GM18505 (cell line): Measurements from ENCODE around the gene MEI4.
"Not testable (repeated sequence)": the region's sequence is repeated elsewhere in the genome, so short reads cannot be mapped to it uniquely, and the experiment has no call there.

ENCODE experiments used
- ATAC-seq: cut with Tn5 transposase; IDR thresholded peaks from one replicate; pipeline ENCODE4 v1.9.1; 2021; ENCODE audit not compliant: unreplicated experiment
- POLR2A ChIP-seq: IDR thresholded peaks from 4 replicates; pipeline ENCODE4 v1.6.1; 2011; ENCODE audit warnings: borderline replicate concordance; ENCODE audit not compliant: insufficient read depth, insufficient read length; ENCODE audit errors: extremely low read depth

MEI4 gene

DNA sequence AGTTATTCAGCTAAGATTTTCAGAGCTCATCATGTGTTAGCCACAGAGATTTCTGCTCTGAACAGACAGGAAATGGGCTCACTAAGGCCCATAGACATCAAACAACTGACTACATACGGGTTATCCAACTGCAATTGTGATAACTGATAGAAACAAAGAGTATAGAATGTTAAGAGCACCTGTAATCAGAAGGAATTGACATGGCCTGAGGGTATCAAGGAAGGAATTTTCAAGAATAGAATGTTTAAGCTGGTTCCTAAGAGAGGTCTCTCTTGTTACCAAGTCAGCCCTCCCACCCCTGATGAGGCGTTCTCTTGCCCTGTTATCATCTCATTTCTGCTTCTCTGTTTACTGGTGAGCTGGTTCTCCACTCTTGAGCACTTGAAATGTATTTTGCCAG is at the start of gene MEI4:
Gene MEI4, plus strand, starts transcription at position 301 of the 400 bp plus-strand sequence. CDS start 37,633 bp downstream, outside the sequence.
- TF ChIP-seq POLR2A, result no peak
- no peak for ATAC-seq

GRCh38 chr6:77604476-77604875 is 48.4 kb upstream of the MEI4 start:
- TF ChIP-seq POLR2A, result no peak
- ATAC-seq, result no peak

- no peak for ATAC-seq
- no peak for TF ChIP-seq POLR2A
Observed at GRCh38 chr6:77607004-77607403, 45.8 kb upstream of the MEI4 start.

GRCh38 chr6:77609106-77609505 is 43.7 kb upstream of the MEI4 start:
- TF ChIP-seq POLR2A, result no peak
- ATAC-seq, result no peak

DNA sequence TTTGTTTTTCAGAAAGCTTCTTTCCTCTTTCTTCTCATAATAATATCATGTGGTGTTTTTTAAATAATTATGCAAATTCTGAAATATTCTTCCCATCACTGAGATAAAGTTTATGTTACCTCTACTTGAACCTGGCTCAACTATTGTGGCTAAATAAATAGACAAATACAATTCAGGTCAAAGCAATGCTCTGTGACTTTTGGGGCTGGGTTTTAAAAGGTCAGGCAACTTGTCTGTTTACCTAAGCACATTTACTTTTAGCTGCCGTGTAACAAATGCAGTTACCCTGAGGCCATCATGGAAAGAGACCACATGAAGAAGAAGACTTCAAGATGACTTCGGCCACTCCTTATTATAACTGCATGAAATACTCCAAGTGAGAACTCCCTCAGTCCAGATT is 33.7 kb upstream of the MEI4 start:
- TF ChIP-seq POLR2A, result no peak
- no peak for ATAC-seq

DNA sequence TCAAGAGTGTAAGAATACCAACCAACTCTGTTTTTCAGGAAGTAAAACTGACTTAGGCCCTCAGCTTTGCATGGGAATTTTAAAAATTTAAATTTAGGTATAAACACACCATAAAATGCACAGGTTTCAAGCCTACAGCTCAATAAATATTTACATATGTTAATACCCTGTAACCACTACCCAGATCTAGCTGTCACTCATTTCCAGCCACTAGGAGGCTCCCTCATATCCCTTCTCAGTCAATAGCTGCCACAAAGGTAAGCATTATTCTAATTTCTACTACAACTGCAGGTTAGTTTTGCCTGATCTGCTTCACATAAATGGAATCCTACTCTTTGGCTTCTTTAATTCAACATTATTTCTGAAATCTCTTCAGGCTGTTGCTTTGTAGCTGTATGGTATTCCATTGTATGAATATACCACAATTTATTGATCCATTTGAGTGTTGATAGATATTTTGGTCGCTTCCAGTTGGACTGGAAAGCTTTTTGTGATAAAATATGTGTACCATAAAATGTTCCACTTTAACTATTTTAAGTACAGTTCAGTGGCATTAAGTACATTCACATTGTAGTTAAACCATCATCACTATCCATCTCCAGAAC is 32.5 kb upstream of the MEI4 start:
- peak; percentile 86 for ATAC-seq
- no peak for TF ChIP-seq POLR2A

- no peak for ATAC-seq
- TF ChIP-seq POLR2A, result no peak
Observed at GRCh38 chr6:77624515-77624914, 28.3 kb upstream of the MEI4 start.

DNA sequence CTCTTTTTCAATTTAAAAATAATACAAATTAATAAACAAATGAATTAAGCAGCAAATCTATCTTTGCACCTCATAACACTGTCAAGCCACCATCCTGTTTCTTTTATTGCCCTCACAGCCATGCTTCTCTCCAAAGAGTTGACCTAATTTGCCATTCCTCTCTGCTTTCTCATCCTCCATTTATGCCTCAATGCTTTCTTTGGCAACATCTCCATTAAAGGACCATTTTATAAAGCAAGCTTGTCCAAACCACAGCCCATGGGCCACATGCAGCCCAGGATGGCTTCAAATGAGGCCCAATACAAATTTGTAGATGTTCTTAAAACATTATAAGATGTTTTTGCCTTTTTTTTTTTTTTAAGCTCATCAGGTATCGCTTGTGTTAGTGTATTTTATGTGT is 26.4 kb upstream of the MEI4 start:
- TF ChIP-seq POLR2A, result no peak
- no peak for ATAC-seq

DNA sequence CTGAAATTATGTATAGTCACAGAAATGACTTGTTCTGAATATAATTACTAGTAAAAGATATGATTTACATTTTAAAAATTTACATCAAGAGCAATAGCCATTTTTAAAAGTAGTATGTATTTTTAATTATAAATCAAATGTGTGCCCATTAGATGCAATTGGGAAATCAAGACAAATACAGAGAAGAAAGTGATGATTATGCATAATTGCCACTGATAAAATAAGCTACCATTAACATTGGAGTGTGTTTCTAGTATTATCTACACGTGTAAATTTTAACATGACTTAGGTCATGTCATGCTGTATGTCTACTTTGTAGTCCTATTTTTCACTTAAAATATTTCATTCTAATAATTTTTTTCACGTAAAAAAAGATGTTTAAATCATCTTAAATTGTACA is 22.8 kb upstream of the MEI4 start:
- no peak for TF ChIP-seq POLR2A
- ATAC-seq, result no peak

DNA sequence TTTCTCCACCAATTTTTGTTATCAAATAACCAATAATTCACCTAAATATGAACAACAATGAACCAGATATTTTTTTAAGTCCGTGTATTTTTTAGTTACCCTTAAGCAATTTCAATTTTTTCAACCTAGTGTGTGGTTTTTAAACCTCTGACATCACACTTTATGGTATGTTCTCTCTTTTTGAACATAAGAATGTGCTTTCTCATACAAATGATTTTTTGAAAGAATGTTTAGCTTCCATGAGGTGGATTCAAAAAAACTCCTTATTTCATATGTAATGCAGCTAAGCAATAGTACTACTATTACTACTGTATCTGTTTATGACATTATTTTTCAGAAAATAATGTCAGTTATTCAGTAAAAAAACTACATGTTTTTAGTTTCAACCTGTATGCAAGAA is 19.4 kb upstream of the MEI4 start:
- ATAC-seq, result no peak
- no peak for TF ChIP-seq POLR2A

- no peak for TF ChIP-seq POLR2A
Observed at GRCh38 chr6:77633993-77634715, 18.7 kb upstream of the MEI4 start.

DNA sequence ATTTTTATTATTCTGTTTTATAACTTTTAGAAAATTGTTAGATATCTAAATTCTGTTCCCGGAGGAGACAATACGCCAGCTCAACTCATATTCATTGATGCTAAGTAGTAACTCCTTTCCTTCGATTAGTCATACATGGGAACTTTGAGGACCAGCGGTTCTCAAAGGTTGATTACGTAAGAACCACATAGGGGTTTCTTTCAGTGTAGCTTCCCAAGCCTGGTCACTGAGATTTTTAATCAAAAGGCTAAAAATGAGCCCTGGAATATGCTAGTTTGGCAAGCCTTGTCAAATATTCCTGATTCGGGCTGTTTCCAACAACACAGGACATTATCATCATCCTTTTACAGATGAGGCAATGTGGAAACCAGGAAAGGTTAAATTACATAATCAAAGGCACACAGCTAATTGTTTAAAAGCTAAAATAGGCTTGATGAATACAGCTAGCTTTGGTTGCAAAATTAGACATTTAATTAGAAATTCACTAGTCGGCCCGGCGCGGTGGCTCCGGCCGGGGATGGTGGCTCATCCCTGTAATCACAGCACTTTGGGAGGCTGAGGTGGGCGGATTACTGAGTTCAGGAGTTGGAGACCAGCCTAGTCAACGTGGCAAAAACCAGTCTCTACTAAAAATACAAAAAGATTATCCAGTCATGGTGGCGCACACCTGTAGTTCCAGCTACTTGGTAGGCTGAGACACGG is 14.6 kb upstream of the MEI4 start:
- ATAC-seq, result no peak
- no peak for TF ChIP-seq POLR2A

More at GRCh38 chr6:77633993-77634715, 18.7 kb upstream of the MEI4 start:
- no peak for ATAC-seq

GRCh38 chr6:77644102-77644705 is 8.6 kb upstream of the MEI4 start:
- ATAC-seq, result no peak
- no peak for TF ChIP-seq POLR2A

GRCh38 chr6:77650098-77650663 is 2.7 kb upstream of the MEI4 start:
- ATAC-seq, result peak; percentile 89
- TF ChIP-seq POLR2A, result no peak

DNA sequence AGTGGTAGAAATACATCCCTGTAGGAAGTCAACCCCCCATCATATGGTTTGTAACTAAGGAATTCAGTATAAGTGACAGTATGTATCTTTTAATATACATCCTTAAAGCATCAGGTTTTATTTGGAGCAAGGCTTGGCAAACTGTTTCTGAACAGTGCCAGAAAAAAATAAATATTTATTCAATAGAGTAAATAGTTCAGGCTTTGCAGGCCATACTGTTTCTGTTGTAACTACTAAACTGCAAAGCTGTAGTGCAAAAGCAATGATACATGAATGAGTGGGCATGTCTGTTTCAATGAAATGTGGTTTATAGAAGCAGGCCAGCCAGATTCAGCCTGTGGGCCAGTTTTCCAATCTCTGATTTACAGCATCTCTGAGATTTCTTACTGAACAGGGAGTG is 977 bp downstream of the MEI4 start:
- no peak for ATAC-seq
- TF ChIP-seq POLR2A, result no peak

DNA sequence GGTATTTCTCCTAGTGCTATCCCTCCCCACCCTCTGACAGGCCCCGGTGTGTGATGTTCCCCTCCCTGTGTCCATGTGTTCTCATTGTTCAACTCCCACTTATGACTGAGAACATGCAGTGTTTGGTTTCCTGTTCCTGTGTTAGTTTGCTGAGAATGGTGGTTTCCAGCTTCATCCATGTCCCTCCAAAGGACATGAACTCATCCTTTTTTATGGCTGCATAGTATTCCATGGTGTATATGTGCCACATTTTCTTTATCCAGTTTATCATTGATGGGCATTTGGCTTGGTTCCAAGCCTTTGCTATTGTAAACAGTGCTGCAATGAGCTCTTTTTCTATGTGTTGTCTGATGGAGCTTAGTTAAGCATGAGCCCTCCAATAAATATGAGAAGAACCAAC is 2.2 kb downstream of the MEI4 start:
- not testable (repeated sequence) for ATAC-seq
